ENCODE measurements around the gene ST7. TPM values are rescaled to one million over a fixed set of nuclear protein-coding genes. Genes with fewer than 3 reads are reported as not detected.

The ST7 gene
- total and polyA plus RNA-seq, 2 of the 13 experiments (the other 11 are each of a cell fraction or from before 2014, with no cell fraction given), result 17.3 to 23.5 TPM

DNA sequence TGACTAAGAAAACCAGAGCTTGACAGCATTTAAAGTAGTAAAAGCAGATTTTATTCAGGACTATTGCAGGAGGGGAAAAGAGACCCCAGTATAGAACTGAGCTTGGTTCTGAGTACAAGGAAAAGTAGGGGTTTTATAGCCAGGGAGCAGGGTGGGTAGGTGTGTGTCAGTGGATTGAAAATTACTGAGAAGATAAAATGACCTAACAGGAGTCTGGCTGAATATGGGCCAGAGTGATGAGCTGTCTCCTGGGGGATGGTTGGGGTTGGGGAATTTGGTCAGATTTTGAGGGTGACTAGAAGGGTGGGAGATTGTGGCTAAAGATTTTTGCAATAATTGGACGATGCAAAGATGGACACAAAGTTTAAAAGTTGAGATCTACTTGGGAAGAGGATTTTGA is 114.0 kb downstream of the ST7 start:
- in situ Hi-C loops (cut with HindIII; ENCODE audit: extremely low pct_ligation_motif_present, low pct_unique_long_range_greater_than_20kb), result no loop called here
- Histone ChIP-seq H3K9ac (ENCODE audit: insufficient read depth, low read depth, low read length) (no peak overlapping the region), H3K36me3 (replicated peaks in 1 of 2; ENCODE audit: control insufficient read depth in 1 of 2, insufficient read depth in 2 of 2, low read length in 2 of 2) (no peaks in the 10 kb centered on the region), H3K9me3 (ENCODE audit: low read length) (no peaks in the 10 kb centered on the region), H3K27ac (ENCODE audit: extremely low read length, insufficient read depth, low read length) (no peak overlapping the region), H3K4me2 (ENCODE audit: low read depth, low read length) (no peak overlapping the region), H3K27me3 (ENCODE audit: control insufficient read depth in 1 of 2, insufficient read depth in 2 of 2, low read length in 2 of 2) (no peaks in the 10 kb centered on the region; a peak in 1 of 5 replicates), H4K20me1 (ENCODE audit: insufficient read depth, low read length) (no peaks in the 10 kb centered on the region; the same call in 1 of the 2 replicates), H3K4me1 (ENCODE audit: insufficient read depth, low read length) (peaks cover 12% of the 10 kb centered on the region), H3K79me2 (ENCODE audit: insufficient read depth, low read length) (no peaks in the 10 kb centered on the region), H3K4me3 (replicated peaks in 1 of 3; ENCODE audit: insufficient read depth in 1 of 3, low read depth in 2 of 3, low read length in 3 of 3) (no peak overlapping the region), H2AFZ (ENCODE audit: low read length) (no peak overlapping the region)
- no peak for FAIRE-seq
- no TSS peak for BruUV-seq (replicated peaks)
- TF ChIP-seq SNRNP70 (IDR thresholded peaks at IDR 0.05; ENCODE audit: low read depth, low read length) (no peak), SPEN (CRISPR knock-in tag; IDR thresholded peaks at IDR 0.05; ENCODE audit: low read depth) (no peak), ZNF713 (CRISPR knock-in tag; IDR thresholded peaks at IDR 0.05) (no peak), SMARCE1 (IDR thresholded peaks at IDR 0.05; ENCODE audit: borderline replicate concordance) (no peak), IKZF4 (CRISPR knock-in tag; IDR thresholded peaks at IDR 0.05; ENCODE audit: borderline replicate concordance, low read depth, not compliant biosample characterization) (no peak), MXD4 (CRISPR knock-in tag; IDR thresholded peaks at IDR 0.05) (no peak), ZNF160 (CRISPR knock-in tag; IDR thresholded peaks at IDR 0.05) (no peak), SAFB2 (CRISPR knock-in tag; IDR thresholded peaks at IDR 0.05; ENCODE audit: borderline replicate concordance, low read depth) (no peak), ZNF878 (CRISPR knock-in tag; IDR thresholded peaks at IDR 0.05) (no peak), TRIM24 (CRISPR knock-in tag; IDR thresholded peaks at IDR 0.05) (no peak), U2AF2 (IDR thresholded peaks at IDR 0.05; ENCODE audit: low read depth, low read length) (no peak), NR2F6 (IDR thresholded peaks at IDR 0.05) (no peak), NR2F6 (CRISPR knock-in tag; IDR thresholded peaks at IDR 0.05) (no peak)
- TF ChIP-seq, protein P1, sequence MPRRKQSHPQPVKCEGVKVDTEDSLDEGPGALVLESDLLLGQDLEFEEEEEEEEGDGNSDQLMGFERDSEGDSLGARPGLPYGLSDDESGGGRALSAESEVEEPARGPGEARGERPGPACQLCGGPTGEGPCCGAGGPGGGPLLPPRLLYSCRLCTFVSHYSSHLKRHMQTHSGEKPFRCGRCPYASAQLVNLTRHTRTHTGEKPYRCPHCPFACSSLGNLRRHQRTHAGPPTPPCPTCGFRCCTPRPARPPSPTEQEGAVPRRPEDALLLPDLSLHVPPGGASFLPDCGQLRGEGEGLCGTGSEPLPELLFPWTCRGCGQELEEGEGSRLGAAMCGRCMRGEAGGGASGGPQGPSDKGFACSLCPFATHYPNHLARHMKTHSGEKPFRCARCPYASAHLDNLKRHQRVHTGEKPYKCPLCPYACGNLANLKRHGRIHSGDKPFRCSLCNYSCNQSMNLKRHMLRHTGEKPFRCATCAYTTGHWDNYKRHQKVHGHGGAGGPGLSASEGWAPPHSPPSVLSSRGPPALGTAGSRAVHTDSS (CRISPR knock-in tag; conservative IDR thresholded peaks at IDR 0.05), result no peak
- TF ChIP-seq, protein P2, sequence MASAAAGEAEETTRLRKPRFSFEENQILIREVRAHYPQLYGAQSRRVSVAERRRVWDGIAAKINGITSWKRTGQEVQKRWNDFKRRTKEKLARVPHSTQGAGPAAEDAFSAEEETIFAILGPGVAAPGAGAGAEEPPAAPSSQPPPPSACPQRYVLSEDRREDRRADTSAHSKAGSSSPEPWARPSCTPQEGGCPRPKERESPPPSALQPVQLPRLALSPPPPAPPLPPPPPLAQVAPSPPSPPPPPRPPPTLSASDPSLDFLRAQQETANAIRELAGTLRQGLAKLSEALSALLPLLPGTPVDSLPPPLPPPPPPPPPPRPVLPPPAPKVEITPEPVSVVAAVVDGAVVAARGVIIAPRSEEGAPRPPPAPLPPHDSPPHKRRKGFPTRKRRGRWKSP (CRISPR knock-in tag; IDR thresholded peaks at IDR 0.05), result no peak
- TF ChIP-seq, protein P3, sequence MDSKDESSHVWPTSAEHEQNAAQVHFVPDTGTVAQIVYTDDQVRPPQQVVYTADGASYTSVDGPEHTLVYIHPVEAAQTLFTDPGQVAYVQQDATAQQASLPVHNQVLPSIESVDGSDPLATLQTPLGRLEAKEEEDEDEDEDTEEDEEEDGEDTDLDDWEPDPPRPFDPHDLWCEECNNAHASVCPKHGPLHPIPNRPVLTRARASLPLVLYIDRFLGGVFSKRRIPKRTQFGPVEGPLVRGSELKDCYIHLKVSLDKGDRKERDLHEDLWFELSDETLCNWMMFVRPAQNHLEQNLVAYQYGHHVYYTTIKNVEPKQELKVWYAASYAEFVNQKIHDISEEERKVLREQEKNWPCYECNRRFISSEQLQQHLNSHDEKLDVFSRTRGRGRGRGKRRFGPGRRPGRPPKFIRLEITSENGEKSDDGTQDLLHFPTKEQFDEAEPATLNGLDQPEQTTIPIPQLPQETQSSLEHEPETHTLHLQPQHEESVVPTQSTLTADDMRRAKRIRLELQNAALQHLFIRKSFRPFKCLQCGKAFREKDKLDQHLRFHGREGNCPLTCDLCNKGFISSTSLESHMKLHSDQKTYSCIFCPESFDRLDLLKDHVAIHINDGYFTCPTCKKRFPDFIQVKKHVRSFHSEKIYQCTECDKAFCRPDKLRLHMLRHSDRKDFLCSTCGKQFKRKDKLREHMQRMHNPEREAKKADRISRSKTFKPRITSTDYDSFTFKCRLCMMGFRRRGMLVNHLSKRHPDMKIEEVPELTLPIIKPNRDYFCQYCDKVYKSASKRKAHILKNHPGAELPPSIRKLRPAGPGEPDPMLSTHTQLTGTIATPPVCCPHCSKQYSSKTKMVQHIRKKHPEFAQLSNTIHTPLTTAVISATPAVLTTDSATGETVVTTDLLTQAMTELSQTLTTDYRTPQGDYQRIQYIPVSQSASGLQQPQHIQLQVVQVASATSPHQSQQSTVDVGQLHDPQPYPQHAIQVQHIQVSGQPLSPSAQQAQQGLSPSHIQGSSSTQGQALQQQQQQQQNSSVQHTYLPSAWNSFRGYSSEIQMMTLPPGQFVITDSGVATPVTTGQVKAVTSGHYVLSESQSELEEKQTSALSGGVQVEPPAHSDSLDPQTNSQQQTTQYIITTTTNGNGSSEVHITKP (CRISPR knock-in tag; IDR thresholded peaks at IDR 0.05; ENCODE audit: low read depth), result no peak
- CTCF ChIA-PET (ENCODE audit: low intra/inter-chr PET ratio, low total read pairs), result no interaction called here
- no peak for DNase-seq (ENCODE audit: low spot score)
- POLR2A ChIA-PET, result no interaction called here
- no peak for ATAC-seq
- 74% methylated on average over 1 of the region's 1 CpG for WGBS (ENCODE audit: low lambda C conversion rate)
- intact Hi-C loops (cut with micrococcal nuclease; ENCODE audit: unreplicated experiment), result no loop called here
